ENCODE measurements around the gene XPO5.

XPO5 gene

DNA sequence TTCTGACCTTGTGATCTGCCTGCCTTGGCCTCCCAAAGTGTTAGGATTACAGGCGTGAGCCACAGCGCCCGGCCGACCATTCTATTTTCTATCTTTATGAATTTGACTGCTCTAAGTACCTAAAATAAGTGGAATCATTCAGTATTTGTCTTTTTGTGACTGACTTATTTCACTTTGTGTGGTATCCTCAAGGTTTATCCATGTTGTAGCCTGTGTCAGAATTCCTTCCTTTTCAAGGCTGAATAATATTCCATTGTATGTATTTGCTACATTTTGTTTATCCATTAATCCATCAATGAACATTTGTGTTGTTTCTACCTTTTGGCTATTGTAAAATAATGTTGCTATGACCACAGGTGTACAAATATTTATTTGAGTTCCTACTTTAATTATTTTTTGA is 103.3 kb downstream of the XPO5 start:
- DNase-seq (ENCODE audit: low read depth in 2 of 2), result no peak

Measured in stimulated activated CD4-positive, alpha-beta T cell treated with anti-CD3 and anti-CD28 coated beads, Interleukin-15, amount 100 ng/mL, for 48 hours (primary cell).